Kidney (tissue), 14 donors: ENCODE results near the gene ST8SIA6. TPM values are rescaled to one million over a fixed set of nuclear protein-coding genes. Genes with fewer than 3 reads are reported as not detected.

ENCODE experiments used
- DNase-seq, 5 donors: peaks; one replicate each; pipeline ENCODE4 v3.0.0-alpha.2; 2013 to 2020
- FAIRE-seq: peaks from 2 replicates; lab custom pipeline; 2012; peaks lifted over from hg19 to GRCh38; lab: Jason Lieb, UNC
- H3K27ac ChIP-seq, 2 donors: one replicate each; pipeline ENCODE4 v1.7.0; 2013; ENCODE audit warnings: low read depth in 2 of 2, low read length in 2 of 2, inconsistent platforms in 1 of 2
- H3K27me3 ChIP-seq: one replicate; pipeline ENCODE4 v1.7.1; 2013; ENCODE audit warnings: low read length, inconsistent platforms; ENCODE audit not compliant: control insufficient read depth, insufficient read depth
- H3K36me3 ChIP-seq, 3 donors: one replicate each; pipeline versions ENCODE4 v1.7.0 to v1.7.1; 2013; ENCODE audit warnings: low read length in 3 of 3, control low read depth in 1 of 3, inconsistent platforms in 1 of 3; ENCODE audit not compliant: insufficient read depth in 3 of 3, control insufficient read depth in 2 of 3
- H3K4me1 ChIP-seq, 3 donors: one replicate each; pipeline versions ENCODE4 v1.7.0 to v1.7.1; 2013; ENCODE audit warnings: low read length in 3 of 3, inconsistent platforms in 1 of 3, low read depth in 1 of 3; ENCODE audit not compliant: control insufficient read depth in 2 of 3, insufficient read depth in 2 of 3
- H3K4me3 ChIP-seq, 3 donors: one replicate each; pipeline versions ENCODE4 v1.7.0 to v1.8.1; 2013; ENCODE audit warnings: low read length in 3 of 3, control low read depth in 1 of 3, inconsistent platforms in 1 of 3
- H3K9ac ChIP-seq, 3 donors: one replicate each; pipeline versions ENCODE4 v1.7.0 to v1.7.1; 2013; ENCODE audit warnings: low read length in 3 of 3, control low read depth in 1 of 3, inconsistent platforms in 1 of 3
- H3K9me3 ChIP-seq, 3 donors: one replicate each; pipeline versions ENCODE4 v1.7.0 to v1.7.1; 2013; ENCODE audit warnings: low read length in 3 of 3, control low read depth in 1 of 3, inconsistent platforms in 1 of 3; ENCODE audit not compliant: control insufficient read depth in 2 of 3, insufficient read depth in 1 of 3
- CTCF ChIP-seq: IDR thresholded peaks from 3 replicates; pipeline ENCODE4 v1.5.1; 2012; ENCODE audit warnings: mild to moderate bottlenecking, moderate library complexity, borderline replicate concordance; ENCODE audit not compliant: insufficient read depth; ENCODE audit errors: extremely low read depth
- intact Hi-C: fragments of 100-400 bp; cut with DNase I; formaldehyde crosslinking; loops from one replicate; pipeline ENCODE4 v1.11.1; 2022
- polyA plus RNA-seq: library from polyadenylated mRNA; stranded (reverse); fragments of 350-450 nt; fragmentation: Illumina TruSeq; extraction: RNeasy Lipid Tissue Mini Kit (QIAGEN cat#74804); gene quantifications from one replicate; pipeline ENCODE4 v1.2.3, GENCODE V29; 2014; ENCODE audit warnings: low read depth, low replicate concordance; ENCODE audit not compliant: insufficient read depth
- total RNA-seq: library from RNA; stranded (reverse); fragmentation: NEBNext Ultra II Directional; extraction: Animal tissue kit (Norgen Biotek cat#: 25700); gene quantifications from one replicate; pipeline ENCODE4 v1.2.1, GENCODE V29; 2021
- donor health status: control.
- donor health status: control.
- donor health status: control.
- donor health status: control.
- donor health status: control.
- donor health status: DM: yes; HTN: yes; CAD: no.
- donor health status: Normal renal cell carcinoma (clear cell type).

ST8SIA6 gene
- total and polyA plus RNA-seq, 2 donors from 2014 or later: 0.22 to 0.91 TPM

GRCh38 chr10:17430647-17431355 lies 23.6 kb downstream of the ST8SIA6 start:
- no peak overlapping the region for H3K9ac ChIP-seq
- no peaks in the 10 kb centered on the region for H3K27me3 ChIP-seq
- H3K27ac ChIP-seq: peak overlapping the region in 1 of 2 donors; percentile 27
- intact Hi-C loops: no loop called here
- H3K9me3 ChIP-seq: no peaks in the 10 kb centered on the region
- DNase-seq (peak; percentile 71 to 88 (median 81)), FAIRE-seq (no peak)
- peak; percentile 70 for TF ChIP-seq CTCF
- H3K4me3 ChIP-seq: no peak overlapping the region
- H3K4me1 ChIP-seq: no peaks in the 10 kb centered on the region
- no peaks in the 10 kb centered on the region for H3K36me3 ChIP-seq

- DNase-seq (no peak), FAIRE-seq (no peak)
- Histone ChIP-seq H3K36me3 (no peaks in the 10 kb centered on the region), H3K27ac (no peak overlapping the region), H3K27me3 (no peaks in the 10 kb centered on the region), H3K9ac (no peak overlapping the region), H3K4me1 (no peaks in the 10 kb centered on the region), H3K9me3 (no peaks in the 10 kb centered on the region), H3K4me3 (no peak overlapping the region)
- intact Hi-C loops: loop anchor here (10.0 kb wide), 1 partner anchor 595 kb away; no protein-coding TSS in a partner anchor
- no peak for TF ChIP-seq CTCF
Observed at GRCh38 chr10:17429490-17429889, 24.9 kb downstream of the ST8SIA6 start.

- Histone ChIP-seq H3K9me3 (no peaks in the 10 kb centered on the region), H3K4me1 (no peaks in the 10 kb centered on the region), H3K27me3 (no peaks in the 10 kb centered on the region), H3K9ac (no peak overlapping the region), H3K4me3 (no peak overlapping the region), H3K36me3 (no peaks in the 10 kb centered on the region), H3K27ac (no peak overlapping the region)
- FAIRE-seq (no peak), DNase-seq (no peak)
- intact Hi-C loops: loop anchor here (10.0 kb wide), 1 partner anchor 594 kb away; no protein-coding TSS in a partner anchor
- no peak for TF ChIP-seq CTCF
Observed at GRCh38 chr10:17428351-17429097, 25.9 kb downstream of the ST8SIA6 start.
